Gastroesophageal sphincter (tissue), 3 donors: ENCODE results near the gene ZNF48.

ENCODE experiments used
- EP300 ChIP-seq: sonication (generic); formaldehyde crosslinking; IDR thresholded peaks from one replicate; pipeline ENCODE4 v1.6.1; 2017; ENCODE audit warnings: antibody characterized with exemption, mild to moderate bottlenecking
- POLR2A ChIP-seq, 2 donors: fragments of 450-650 bp; IDR thresholded peaks; one replicate each; pipeline ENCODE4 v1.6.1; 2017; ENCODE audit warnings: antibody characterized with exemption in 2 of 2, mild to moderate bottlenecking in 2 of 2, moderate library complexity in 1 of 2
- TF ChIP-seq, protein P1 (sequence below), 4 experiments: fragments of 200-600 bp in 2 of 4; fragments of 450-650 bp in 2 of 4; sonication (generic) in 1 of 4; IDR thresholded peaks; one replicate each; pipeline ENCODE4 v1.5.1; 2017 to 2019; ENCODE audit warnings: antibody characterized with exemption in 4 of 4, mild to moderate bottlenecking in 2 of 4, moderate library complexity in 2 of 4

DNA sequence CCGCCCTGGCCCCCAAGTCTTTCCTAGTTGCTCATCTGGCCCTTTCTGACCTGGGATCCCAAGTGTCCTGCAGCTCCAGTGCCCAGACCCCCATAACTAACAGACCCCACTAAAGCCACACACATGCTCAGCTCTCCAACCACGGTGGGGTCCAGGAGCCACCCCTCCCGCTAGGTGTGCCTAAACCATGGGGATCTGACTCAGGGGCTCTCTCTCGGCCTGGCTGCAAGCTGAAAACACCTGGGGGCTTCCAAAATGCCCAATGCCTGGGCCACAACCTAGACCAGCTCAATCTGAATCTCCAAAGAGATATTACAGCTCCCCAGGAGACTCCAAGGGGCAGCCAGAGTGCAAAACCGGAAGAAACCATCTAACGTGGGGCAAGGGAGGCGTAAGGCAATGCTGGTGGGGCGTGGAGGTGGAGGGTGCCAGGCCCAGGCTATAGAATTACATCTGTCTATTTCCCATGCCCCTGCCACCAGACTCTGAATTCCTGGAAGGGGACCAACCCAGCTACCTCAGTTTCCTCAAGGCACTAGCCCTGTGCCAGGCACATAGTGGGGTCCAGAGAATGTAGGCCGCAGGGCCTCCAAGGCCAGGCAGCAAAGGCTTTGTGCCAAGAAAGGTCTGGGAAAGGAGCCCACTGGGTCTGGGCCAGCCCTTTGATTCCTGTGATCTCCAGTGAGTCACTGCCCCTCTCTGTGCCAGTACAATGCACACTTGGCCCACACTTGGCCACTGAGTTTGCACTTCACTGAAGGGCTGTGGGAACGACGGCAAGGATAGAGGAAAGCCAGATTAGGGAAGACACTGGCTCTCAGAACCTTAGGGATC lies 43.4 kb upstream of the ZNF48 start:
- TF ChIP-seq EP300 (no peak), POLR2A (IDR thresholded peaks at IDR 0.05) (no peak)
- TF ChIP-seq, protein P1, sequence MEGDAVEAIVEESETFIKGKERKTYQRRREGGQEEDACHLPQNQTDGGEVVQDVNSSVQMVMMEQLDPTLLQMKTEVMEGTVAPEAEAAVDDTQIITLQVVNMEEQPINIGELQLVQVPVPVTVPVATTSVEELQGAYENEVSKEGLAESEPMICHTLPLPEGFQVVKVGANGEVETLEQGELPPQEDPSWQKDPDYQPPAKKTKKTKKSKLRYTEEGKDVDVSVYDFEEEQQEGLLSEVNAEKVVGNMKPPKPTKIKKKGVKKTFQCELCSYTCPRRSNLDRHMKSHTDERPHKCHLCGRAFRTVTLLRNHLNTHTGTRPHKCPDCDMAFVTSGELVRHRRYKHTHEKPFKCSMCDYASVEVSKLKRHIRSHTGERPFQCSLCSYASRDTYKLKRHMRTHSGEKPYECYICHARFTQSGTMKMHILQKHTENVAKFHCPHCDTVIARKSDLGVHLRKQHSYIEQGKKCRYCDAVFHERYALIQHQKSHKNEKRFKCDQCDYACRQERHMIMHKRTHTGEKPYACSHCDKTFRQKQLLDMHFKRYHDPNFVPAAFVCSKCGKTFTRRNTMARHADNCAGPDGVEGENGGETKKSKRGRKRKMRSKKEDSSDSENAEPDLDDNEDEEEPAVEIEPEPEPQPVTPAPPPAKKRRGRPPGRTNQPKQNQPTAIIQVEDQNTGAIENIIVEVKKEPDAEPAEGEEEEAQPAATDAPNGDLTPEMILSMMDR (IDR thresholded peaks at IDR 0.05) = no peak
